Thyroid gland (tissue), 4 donors: ENCODE data around the gene FBLN1.

Experiments
- POLR2A ChIP-seq, 2 donors: fragments of 450-650 bp; IDR thresholded peaks; one replicate each; pipeline ENCODE4 v1.6.1; 2017; ENCODE audit warnings: antibody characterized with exemption in 2 of 2, mild to moderate bottlenecking in 2 of 2, moderate library complexity in 1 of 2
- TF ChIP-seq, protein P1 (sequence below), 6 experiments: fragments of 200-600 bp in 3 of 6; fragments of 450-650 bp in 3 of 6; sonication (generic) in 3 of 6; IDR thresholded peaks; one replicate each; pipeline ENCODE4 v1.5.1; 2016 to 2019; ENCODE audit warnings: antibody characterized with exemption in 6 of 6, mild to moderate bottlenecking in 2 of 6, inconsistent platforms in 1 of 6, moderate library complexity in 1 of 6

- TF ChIP-seq, protein P1, sequence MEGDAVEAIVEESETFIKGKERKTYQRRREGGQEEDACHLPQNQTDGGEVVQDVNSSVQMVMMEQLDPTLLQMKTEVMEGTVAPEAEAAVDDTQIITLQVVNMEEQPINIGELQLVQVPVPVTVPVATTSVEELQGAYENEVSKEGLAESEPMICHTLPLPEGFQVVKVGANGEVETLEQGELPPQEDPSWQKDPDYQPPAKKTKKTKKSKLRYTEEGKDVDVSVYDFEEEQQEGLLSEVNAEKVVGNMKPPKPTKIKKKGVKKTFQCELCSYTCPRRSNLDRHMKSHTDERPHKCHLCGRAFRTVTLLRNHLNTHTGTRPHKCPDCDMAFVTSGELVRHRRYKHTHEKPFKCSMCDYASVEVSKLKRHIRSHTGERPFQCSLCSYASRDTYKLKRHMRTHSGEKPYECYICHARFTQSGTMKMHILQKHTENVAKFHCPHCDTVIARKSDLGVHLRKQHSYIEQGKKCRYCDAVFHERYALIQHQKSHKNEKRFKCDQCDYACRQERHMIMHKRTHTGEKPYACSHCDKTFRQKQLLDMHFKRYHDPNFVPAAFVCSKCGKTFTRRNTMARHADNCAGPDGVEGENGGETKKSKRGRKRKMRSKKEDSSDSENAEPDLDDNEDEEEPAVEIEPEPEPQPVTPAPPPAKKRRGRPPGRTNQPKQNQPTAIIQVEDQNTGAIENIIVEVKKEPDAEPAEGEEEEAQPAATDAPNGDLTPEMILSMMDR (IDR thresholded peaks at IDR 0.05): no peak
- no peak for TF ChIP-seq POLR2A (IDR thresholded peaks at IDR 0.05)
Measured at GRCh38 chr22:45541382-45541979, 38.8 kb downstream of the FBLN1 start.
